ENCODE results near the gene OTUD3. TPM values are rescaled to one million over a fixed set of nuclear protein-coding genes. Genes with fewer than 3 reads are reported as not detected.
A peak's percentile ranks its signal among the peaks of the same experiment; 100 is the strongest.

OTUD3 gene
- total and polyA plus RNA-seq, 2 of the 13 experiments (the other 11 are each of a cell fraction or from before 2014, with no cell fraction given): 5.2 to 7.5 TPM

DNA sequence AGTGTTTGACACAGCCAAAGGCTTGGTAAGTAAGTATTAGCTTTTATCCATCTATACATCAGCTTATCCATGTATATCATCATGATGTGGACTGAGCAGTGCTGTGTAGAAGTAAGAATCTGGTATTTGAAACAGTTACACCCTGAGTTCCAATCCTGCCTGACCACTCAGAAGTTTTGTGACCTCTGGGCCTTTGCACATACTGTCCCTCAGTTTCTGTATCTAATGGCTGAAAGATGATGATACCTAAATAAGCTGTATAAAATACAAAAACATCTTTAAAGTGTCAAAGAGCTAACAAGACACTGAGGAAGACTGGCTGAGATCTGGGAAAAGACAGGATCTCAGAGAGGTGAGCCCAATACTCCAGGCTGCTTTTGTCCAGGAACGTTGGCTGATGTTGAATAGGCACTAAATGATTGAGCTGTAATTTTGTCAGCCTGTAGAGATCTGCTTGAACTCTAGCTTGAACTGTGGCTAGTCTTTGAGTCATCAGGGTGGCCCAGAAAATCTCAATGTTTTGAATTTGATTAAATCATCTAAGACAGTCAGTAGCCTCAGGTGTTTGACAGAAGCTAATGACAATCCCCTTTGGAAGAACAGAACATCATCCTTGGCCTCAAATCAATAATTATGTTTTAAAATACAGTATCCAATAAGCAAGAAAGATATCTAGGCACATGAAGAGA is 20.2 kb upstream of the OTUD3 start:
- FAIRE-seq: no peak
- no peak overlapping the region for H3K27ac ChIP-seq (ENCODE audit: extremely low read length, insufficient read depth, low read length)
- H3K4me3 ChIP-seq (replicated peaks in 1 of 3; ENCODE audit: insufficient read depth in 1 of 3, low read depth in 2 of 3, low read length in 3 of 3): no peak overlapping the region
- in situ Hi-C loops (cut with HindIII; ENCODE audit: extremely low pct_ligation_motif_present, low pct_unique_long_range_greater_than_20kb) (no loop called here), intact Hi-C loops (cut with micrococcal nuclease; ENCODE audit: unreplicated experiment) (no loop called here)
- ChIA-PET POLR2A (no interaction called here), CTCF (ENCODE audit: low intra/inter-chr PET ratio, low total read pairs) (no interaction called here)
- H3K79me2 ChIP-seq (ENCODE audit: insufficient read depth, low read length): no peaks in the 10 kb centered on the region
- peaks cover 29% of the 10 kb centered on the region for H3K4me1 ChIP-seq (ENCODE audit: insufficient read depth, low read length)
- BruUV-seq (replicated peaks): no TSS peak
- H2AFZ ChIP-seq (ENCODE audit: low read length): no peak overlapping the region
- H3K36me3 ChIP-seq (replicated peaks in 1 of 2; ENCODE audit: control insufficient read depth in 1 of 2, insufficient read depth in 2 of 2, low read length in 2 of 2): no peaks in the 10 kb centered on the region
- no peak for ATAC-seq
- 0 out of 5 replicates have a peak, but pooled peaks cover 0 to 3% of the 10 kb centered on the region in 2 experiments for H3K27me3 ChIP-seq (ENCODE audit: control insufficient read depth in 1 of 2, insufficient read depth in 2 of 2, low read length in 2 of 2)
- WGBS (ENCODE audit: low lambda C conversion rate): 7% methylated on average over 1 of the region's 1 CpG
- H3K9ac ChIP-seq (ENCODE audit: insufficient read depth, low read depth, low read length): no peak overlapping the region
- TF ChIP-seq MEIS2 (CRISPR knock-in tag; IDR thresholded peaks at IDR 0.05) (no peak), PHF8 (CRISPR knock-in tag; IDR thresholded peaks at IDR 0.05) (no peak), AGO1 (IDR thresholded peaks at IDR 0.05; ENCODE audit: low read depth, low read length, poor library complexity, severe bottlenecking) (no peak), SAP130 (CRISPR knock-in tag; IDR thresholded peaks at IDR 0.05; ENCODE audit: low read depth) (no peak), NFATC3 (CRISPR knock-in tag; IDR thresholded peaks at IDR 0.05) (no peak), MED8 (CRISPR knock-in tag; IDR thresholded peaks at IDR 0.05; ENCODE audit: insufficient replicate concordance) (no peak), ZNF777 (CRISPR knock-in tag; IDR thresholded peaks at IDR 0.05) (no peak), MATR3 (CRISPR knock-in tag; IDR thresholded peaks at IDR 0.05) (no peak), KDM5A (IDR thresholded peaks at IDR 0.05; ENCODE audit: borderline replicate concordance, low read length) (no peak)
- H4K20me1 ChIP-seq (ENCODE audit: insufficient read depth, low read length): no peaks in the 10 kb centered on the region
- H3K4me2 ChIP-seq (ENCODE audit: low read depth, low read length): no peak overlapping the region
- no peak for DNase-seq (ENCODE audit: low spot score)
- H3K9me3 ChIP-seq (ENCODE audit: low read length): no peaks in the 10 kb centered on the region; the same call in 1 of the 2 replicates

DNA sequence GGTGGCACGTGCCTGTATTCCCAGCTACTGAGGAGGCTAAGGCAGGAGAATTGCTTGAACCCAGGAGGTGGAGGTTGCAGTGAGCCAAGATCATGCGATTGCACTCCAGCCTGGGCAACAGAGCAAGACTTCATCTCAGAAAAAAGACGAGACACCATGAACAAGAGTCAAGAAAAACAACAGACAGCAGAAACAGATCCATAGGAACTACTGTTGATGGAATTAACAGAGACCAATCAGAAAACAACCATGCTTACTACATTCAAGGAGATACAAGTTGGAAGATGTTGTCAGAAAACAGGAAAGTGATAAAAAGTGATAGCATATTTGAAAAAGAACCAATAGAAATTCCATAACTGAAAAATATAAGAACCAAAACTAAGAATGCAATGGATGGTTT is 19.3 kb upstream of the OTUD3 start:
- no TSS peak for BruUV-seq (replicated peaks)
- Histone ChIP-seq H3K27ac (ENCODE audit: extremely low read length, insufficient read depth, low read length) (no peak overlapping the region), H3K79me2 (ENCODE audit: insufficient read depth, low read length) (no peaks in the 10 kb centered on the region), H3K4me1 (ENCODE audit: insufficient read depth, low read length) (peaks cover 29% of the 10 kb centered on the region), H3K4me3 (replicated peaks in 1 of 3; ENCODE audit: insufficient read depth in 1 of 3, low read depth in 2 of 3, low read length in 3 of 3) (no peak overlapping the region), H3K9me3 (ENCODE audit: low read length) (no peaks in the 10 kb centered on the region; the same call in 1 of the 2 replicates), H3K27me3 (ENCODE audit: control insufficient read depth in 1 of 2, insufficient read depth in 2 of 2, low read length in 2 of 2) (0 out of 5 replicates have a peak, but pooled peaks cover 0 to 3% of the 10 kb centered on the region in 2 experiments), H3K36me3 (replicated peaks in 1 of 2; ENCODE audit: control insufficient read depth in 1 of 2, insufficient read depth in 2 of 2, low read length in 2 of 2) (no peaks in the 10 kb centered on the region), H3K4me2 (ENCODE audit: low read depth, low read length) (no peak overlapping the region), H3K9ac (ENCODE audit: insufficient read depth, low read depth, low read length) (no peak overlapping the region), H2AFZ (ENCODE audit: low read length) (no peak overlapping the region), H4K20me1 (ENCODE audit: insufficient read depth, low read length) (no peaks in the 10 kb centered on the region)
- DNase-seq (ENCODE audit: low spot score) (no peak), ATAC-seq (no peak), FAIRE-seq (no peak)
- intact Hi-C loops (cut with micrococcal nuclease; ENCODE audit: unreplicated experiment): no loop called here
- 64% methylated on average over 3 of the region's 3 CpGs for WGBS (ENCODE audit: low lambda C conversion rate)
- in situ Hi-C loops (cut with HindIII; ENCODE audit: extremely low pct_ligation_motif_present, low pct_unique_long_range_greater_than_20kb): no loop called here
- peak; percentile 86; the same call in 1 of the 2 replicates for TF ChIP-seq ZNF317 (CRISPR knock-in tag; IDR thresholded peaks at IDR 0.05)
- TF ChIP-seq TARDBP (CRISPR knock-in tag; IDR thresholded peaks at IDR 0.05): no peak
- ChIA-PET CTCF (ENCODE audit: low intra/inter-chr PET ratio, low total read pairs) (no interaction called here), POLR2A (no interaction called here)
